ENCODE results near the gene PITPNM2. TPM values are rescaled to one million over a fixed set of nuclear protein-coding genes. Genes with fewer than 3 reads are reported as not detected.

Gene PITPNM2
- total RNA-seq, 1 donor from 2014 or later = 19.2 TPM

DNA sequence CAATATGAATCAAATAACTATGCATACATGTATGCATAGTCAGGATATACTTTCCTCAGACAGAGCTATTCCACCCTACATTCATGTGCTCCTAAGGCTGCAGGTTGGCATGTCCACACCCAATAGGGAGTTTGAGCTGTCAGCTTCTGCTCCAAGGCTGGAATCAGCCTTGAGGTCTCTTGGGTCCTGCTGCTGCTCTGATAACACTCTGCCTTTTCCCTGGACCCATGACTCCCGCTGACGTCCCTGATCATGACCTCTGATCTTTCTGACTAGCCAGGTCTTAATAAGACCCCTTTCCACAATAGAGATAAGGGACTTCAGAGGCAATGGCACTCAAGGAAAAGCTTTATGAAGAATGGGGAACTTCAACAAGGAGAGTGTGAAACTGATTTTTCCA is 5.7 kb downstream of the PITPNM2 start:
- DNase-seq (ENCODE audit: low spot score) = no peak
- ATAC-seq = no peak

- DNase-seq (ENCODE audit: low spot score) (peak; percentile 28), ATAC-seq (no peak)
Observed at GRCh38 chr12:123143736-123144461, 7.0 kb downstream of the PITPNM2 start.

- no peak for ATAC-seq
Observed at GRCh38 chr12:123142921-123143735, 7.8 kb downstream of the PITPNM2 start.

DNA sequence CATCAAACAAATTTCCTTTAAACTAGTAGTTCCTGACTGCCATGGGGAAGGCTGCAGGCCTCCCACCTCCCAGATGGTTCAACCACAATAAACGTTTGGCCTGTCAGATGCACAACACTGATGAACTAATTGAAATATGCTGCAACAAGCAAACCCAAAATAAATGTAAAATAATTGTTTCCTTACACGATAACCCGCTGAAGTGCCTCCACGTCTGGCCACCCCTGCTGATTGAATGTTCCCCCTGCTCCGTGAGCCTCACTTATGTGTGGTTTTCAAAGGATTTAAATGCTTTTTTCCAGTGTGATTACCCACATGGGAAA is 8.4 kb downstream of the PITPNM2 start:
- ATAC-seq (no peak), DNase-seq (ENCODE audit: low spot score) (no peak)

More at GRCh38 chr12:123142921-123143735, 7.8 kb downstream of the PITPNM2 start:
- peak; percentile 33 for DNase-seq (ENCODE audit: low spot score)

DNA sequence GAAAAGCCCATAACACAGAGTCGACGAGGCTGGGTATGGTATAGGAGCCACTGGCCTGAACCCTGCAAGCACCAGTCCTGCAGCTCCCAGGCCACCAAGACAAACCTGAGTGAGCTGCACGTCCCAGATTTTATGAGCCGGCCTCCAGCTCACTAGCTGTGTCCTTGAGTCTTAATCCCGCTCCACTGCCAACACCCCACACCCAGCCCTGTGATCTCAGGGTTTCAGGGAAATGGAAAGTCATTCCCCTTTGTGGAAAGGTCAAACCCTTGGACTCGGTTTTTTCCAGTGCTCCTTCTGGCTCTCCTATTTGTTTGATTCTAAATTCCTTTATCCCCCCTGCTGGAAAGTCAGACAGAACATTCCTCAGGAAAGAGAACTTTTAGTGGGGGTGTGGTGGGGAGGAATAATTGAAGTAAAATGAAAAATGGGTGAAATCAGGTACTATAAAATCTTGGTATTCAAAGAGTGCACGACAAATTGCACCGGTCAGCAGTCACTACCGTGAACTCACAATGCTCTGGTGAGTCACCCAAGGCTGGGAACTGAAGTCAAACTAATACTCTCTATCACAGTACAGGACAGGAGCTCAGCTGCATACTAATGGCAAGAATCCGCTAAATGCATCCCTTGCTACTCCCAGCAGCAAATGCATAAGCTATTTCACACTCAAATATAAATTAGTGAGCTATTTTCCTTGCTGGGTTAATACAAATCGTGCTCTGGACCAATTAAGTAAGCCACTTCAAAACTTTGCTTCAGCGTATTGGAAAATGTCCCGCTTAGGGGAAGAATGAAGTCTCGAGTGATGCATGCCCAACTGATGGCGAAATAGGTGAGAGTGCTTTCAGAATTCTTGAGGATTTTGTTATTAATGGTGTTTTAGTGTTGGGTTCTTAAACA is 9.0 kb downstream of the PITPNM2 start:
- peak; percentile 79 for DNase-seq (ENCODE audit: low spot score)
- ATAC-seq = peak; percentile 81

DNA sequence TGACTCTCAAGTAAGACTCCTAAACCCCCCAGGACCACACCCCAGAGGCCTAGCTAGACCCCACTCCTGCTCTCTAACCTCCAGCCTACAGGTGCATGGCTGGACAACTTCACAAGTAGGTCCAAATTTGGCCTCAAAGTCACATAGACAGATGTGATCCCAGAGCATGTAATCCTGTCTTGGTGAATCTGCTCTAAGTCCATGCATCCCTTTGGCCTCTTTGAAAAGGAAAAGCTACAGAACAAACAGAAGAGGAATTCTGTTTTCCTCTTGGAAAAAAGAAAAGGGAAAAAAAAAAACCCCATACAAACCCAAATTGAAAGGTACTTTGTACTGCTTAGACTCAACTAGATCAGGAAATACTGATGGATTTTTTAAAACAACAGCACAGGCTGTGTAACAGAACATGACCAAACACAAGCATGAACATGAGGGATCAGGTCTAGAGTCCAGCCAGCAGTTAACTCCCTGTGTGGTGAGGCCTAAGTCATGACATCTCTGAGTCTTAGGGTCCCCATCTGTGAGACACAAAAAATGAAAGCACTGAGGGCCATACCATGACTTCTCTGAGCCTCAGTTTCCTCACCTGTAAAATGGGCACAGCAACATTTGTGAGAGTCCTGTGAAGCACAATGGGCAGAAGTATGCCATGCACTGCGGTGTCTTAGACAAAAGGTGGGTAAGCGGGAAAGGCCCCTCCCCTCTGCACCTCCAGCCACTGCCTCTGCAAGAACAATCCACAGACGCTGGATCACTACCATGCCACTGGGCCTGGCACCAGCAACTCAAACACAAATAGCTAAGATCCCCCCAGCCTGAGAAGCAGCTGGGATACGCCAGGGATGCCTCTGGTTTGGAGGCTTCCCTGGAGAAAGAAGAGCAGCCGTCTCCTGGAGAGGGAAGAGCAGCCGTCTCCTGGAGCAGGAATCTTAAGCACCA is 9.9 kb downstream of the PITPNM2 start:
- DNase-seq (ENCODE audit: low spot score) (peak; percentile 44), ATAC-seq (peak; percentile 56)

- ATAC-seq = peak; percentile 21
Observed at GRCh38 chr12:123139926-123140675, 10.8 kb downstream of the PITPNM2 start.

GRCh38 chr12:123135688-123136087 is 15.2 kb downstream of the PITPNM2 start:
- ATAC-seq (no peak), DNase-seq (ENCODE audit: low spot score) (no peak)

More at GRCh38 chr12:123139926-123140675, 10.8 kb downstream of the PITPNM2 start:
- DNase-seq (ENCODE audit: low spot score) = peak; percentile 41

DNA sequence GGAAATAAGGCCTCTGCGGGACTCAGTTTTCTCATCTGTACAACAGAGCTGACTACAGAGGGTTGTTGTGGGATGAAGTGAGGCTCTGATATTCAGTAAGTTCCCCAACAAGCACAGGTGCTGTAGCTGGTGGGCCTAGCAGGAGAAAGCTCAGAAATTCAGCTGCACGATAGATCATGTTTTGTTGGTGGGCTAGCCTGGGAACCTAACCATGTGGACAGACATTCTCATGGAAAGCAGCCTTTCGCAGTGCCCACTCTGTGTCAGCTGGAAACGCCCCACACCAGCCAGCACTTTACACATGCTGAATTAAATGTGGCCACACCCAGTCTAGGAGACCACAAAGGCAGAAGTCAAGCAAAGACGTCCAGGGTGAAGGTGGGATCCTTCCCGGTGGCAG is 16.1 kb downstream of the PITPNM2 start:
- DNase-seq (ENCODE audit: low spot score) = no peak

DNA sequence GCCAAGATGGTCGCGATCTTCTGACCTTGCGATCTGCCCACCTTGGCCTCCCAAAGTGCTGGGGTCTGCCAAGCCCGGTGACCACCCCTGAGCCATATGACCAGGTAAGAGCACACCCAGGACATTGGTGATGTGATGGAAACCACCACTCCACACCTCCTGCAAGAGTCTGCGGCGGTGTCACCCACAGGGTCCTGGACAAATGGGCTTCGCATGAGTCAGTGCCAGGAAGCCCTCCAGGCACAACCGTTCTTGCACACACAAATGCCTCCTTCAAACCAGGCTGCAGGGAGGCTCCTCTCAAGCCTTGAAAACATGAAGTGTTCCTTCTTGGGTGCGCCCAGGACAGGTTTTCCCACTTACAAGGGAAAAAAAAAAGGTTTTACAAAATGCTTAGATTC is 16.6 kb downstream of the PITPNM2 start:
- ATAC-seq = no peak
- DNase-seq (ENCODE audit: low spot score) = no peak

More for the DNA sequence above, 16.1 kb downstream of the PITPNM2 start:
- ATAC-seq = no peak

DNA sequence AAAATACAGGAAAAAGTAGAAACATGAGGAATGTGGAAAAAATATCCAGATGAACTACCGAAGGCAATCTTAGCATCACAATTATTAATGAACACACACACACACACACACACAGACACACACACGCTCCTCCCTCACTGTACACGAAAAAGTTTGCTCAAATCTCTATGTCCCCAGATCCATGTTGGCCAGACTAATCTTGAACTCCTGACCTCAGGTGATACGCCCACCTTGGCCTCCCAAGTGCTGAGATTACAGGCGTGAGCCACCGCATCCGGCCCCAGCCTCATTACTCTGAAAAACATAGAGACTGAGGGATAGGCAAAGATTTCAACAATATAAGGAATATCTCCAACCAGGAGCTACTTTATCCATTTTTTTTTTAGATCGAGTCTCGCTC is 17.2 kb downstream of the PITPNM2 start:
- ATAC-seq = no peak
- no peak for DNase-seq (ENCODE audit: low spot score)

DNA sequence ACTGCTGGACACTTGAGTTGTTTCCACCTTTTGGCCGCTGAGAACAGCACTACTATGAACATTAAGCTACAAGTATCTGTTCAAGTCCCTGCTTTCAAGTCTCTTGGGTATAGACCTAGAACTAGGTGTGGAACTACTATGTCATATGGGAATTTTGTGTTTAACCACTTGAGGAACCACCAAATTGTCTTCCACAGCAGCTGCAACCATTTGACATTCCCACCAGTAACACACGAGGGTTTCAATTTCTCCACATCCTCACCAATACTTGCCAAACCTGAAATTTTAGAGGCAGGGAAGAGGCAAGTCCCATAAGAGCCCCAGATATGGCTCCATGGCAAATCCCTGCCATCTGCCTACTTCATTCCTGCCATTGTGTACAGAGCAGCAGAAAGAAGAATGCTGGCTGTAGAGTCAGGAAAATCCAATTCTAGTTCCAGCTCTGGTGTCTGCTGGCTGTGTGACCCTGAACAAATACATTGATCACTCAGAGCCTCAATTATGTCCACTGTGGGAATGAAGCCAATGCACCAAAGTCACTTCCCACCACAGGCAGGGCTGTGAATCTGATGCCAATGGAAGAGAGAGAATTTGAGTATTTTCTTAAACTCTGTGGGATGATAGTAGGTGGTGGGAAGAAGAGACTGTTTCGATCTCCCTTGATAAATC is 17.8 kb downstream of the PITPNM2 start:
- DNase-seq (ENCODE audit: low spot score) (no peak), ATAC-seq (peak; percentile 59)

DNA sequence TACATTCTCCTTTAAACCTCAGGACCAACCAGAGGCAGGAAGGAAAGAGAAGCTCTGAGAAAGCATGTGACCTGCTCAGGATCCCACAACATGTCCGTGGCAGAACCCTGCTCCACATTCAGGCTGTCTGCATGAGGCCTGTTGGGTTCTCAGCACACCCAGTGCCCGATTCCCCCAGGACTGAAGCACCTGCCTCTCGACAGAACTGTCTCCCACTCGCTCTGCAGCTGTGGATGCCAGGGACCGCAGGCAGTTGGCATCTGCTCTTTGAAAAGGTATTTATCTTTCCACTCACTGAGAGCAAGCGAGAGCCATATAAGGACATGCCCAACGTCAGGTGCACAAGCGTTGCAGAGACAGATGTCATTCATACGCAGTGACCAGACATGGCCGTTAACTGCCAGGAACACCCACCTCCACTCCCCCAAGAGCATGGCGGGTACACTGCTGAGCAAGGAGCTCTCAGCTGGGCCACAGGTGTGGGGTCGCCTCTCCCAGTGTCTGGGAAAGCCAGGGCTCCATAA is 18.9 kb downstream of the PITPNM2 start:
- peak; percentile 33 for ATAC-seq
- no peak for DNase-seq (ENCODE audit: low spot score)

- ATAC-seq = peak; percentile 41
- DNase-seq (ENCODE audit: low spot score) = no peak
Observed at GRCh38 chr12:123131291-123131832, 19.5 kb downstream of the PITPNM2 start.

GRCh38 chr12:123129621-123130020 is 21.3 kb downstream of the PITPNM2 start:
- DNase-seq (ENCODE audit: low spot score) = no peak
- no peak for ATAC-seq

DNA sequence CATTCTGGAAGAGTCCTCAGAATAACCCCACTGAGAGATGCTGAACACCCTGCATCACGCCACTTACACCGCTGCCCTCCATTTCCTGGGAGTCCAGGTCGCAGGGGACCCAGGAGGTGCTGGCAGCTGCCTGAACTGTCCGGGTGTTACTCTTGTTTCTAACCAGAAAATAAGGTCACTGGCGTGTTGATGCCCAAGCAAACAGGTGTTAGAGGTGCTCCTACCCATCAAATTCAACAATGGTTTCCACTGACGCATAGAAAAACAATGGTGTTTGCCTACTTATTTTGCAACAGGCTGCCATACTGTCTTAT is 23.8 kb downstream of the PITPNM2 start:
- ATAC-seq (no peak), DNase-seq (ENCODE audit: low spot score) (no peak)

GRCh38 chr12:123126294-123127181 is 24.4 kb downstream of the PITPNM2 start:
- no peak for ATAC-seq
- DNase-seq (ENCODE audit: low spot score) = no peak
